Measurements from ENCODE around the gene SLC2A6. TPM values are rescaled to one million over a fixed set of nuclear protein-coding genes. Genes with fewer than 3 reads are reported as not detected.
A peak's percentile ranks its signal among the peaks of the same experiment; 100 is the strongest.

The SLC2A6 gene
- total RNA-seq, 1 experiment from 2014 or later, result 10.7 TPM

GRCh38 chr9:133523106-133523505, 44.2 kb upstream of the SLC2A6 start:
- no peak overlapping the region for H3K4me2 ChIP-seq (ENCODE audit: low read length)
- CTCF ChIA-PET, result no interaction called here

More at GRCh38 chr9:133523106-133523505, 44.2 kb upstream of the SLC2A6 start:
- Histone ChIP-seq H3K36me3 (ENCODE audit: control insufficient read depth in 1 of 2, insufficient read depth in 2 of 2, low read length in 2 of 2) (no peaks in the 10 kb centered on the region), H4K20me1 (ENCODE audit: insufficient read depth) (no peaks in the 10 kb centered on the region), H3K9me2 (ENCODE audit: insufficient read depth) (no peaks in the 10 kb centered on the region), H3K9ac (ENCODE audit: low read length) (no peak overlapping the region), H3K27ac (ENCODE audit: low read depth, low read length) (no peak overlapping the region), H3K27me3 (ENCODE audit: insufficient read depth, low read length) (no peaks in the 10 kb centered on the region), H3K4me1 (ENCODE audit: control insufficient read depth in 1 of 2, insufficient read depth in 2 of 2, low read length in 2 of 2) (peaks cover 8 to 24% of the 10 kb centered on the region in 2 experiments; a peak in 3 of 4 replicates), H2AFZ (ENCODE audit: low read depth, low read length, poor library complexity, severe bottlenecking) (no peak overlapping the region), H3K9me3 (ENCODE audit: control insufficient read depth in 1 of 2, insufficient read depth in 1 of 2, low read depth in 1 of 2, low read length in 2 of 2) (no peaks in the 10 kb centered on the region), H3K79me2 (ENCODE audit: insufficient read depth, low read length) (no peaks in the 10 kb centered on the region), H3K4me3 (replicated peaks in 1 of 2; ENCODE audit: low read depth in 1 of 2, low read length in 2 of 2) (no peak overlapping the region)
- no peak for DNase-seq (ENCODE audit: low read depth, low spot score)
- ChIA-PET POLR2A (no interaction called here), RAD21 (ENCODE audit: low non-redundant PET in 1 of 2, low total read pairs in 2 of 2, uncharacterized antibody in 2 of 2, unreplicated experiment in 2 of 2) (no interaction called here)
- ATAC-seq, result peak; percentile 41; the same call in 1 of the 2 replicates
- no TSS peak for BruUV-seq (replicated peaks)
- TF ChIP-seq FOSL1 (IDR thresholded peaks at IDR 0.05; ENCODE audit: low read depth), result no peak
- no peak for TF ChIP-seq MAX (IDR thresholded peaks at IDR 0.05)
- no peak for TF ChIP-seq SIN3A (IDR thresholded peaks at IDR 0.05; ENCODE audit: low read depth)
- no peak for TF ChIP-seq EZH2phosphoT487 (IDR thresholded peaks at IDR 0.05; ENCODE audit: borderline replicate concordance)
- TF ChIP-seq CEBPB (IDR thresholded peaks at IDR 0.05; ENCODE audit: low read depth), result no peak
- no peak for TF ChIP-seq SP1 (IDR thresholded peaks at IDR 0.05; ENCODE audit: low read depth)
- TF ChIP-seq CBX3 (IDR thresholded peaks at IDR 0.05; ENCODE audit: low read depth), result no peak
- no peak for TF ChIP-seq ZFX (IDR thresholded peaks at IDR 0.05)
- TF ChIP-seq ATF3 (IDR thresholded peaks at IDR 0.05), result no peak
- TF ChIP-seq SRF (IDR thresholded peaks at IDR 0.05; ENCODE audit: low read depth), result no peak
- TF ChIP-seq ZBTB33 (IDR thresholded peaks at IDR 0.05; ENCODE audit: extremely low read depth, insufficient replicate concordance, low read length), result no peak
- TF ChIP-seq ZNF274 (IDR thresholded peaks at IDR 0.05; ENCODE audit: low read depth, low read length), result no peak
- no peak for TF ChIP-seq RAD21 (IDR thresholded peaks at IDR 0.05; ENCODE audit: low read depth)
- TF ChIP-seq JUND (IDR thresholded peaks at IDR 0.05), result no peak
- no peak for TF ChIP-seq REST (IDR thresholded peaks at IDR 0.05; ENCODE audit: low read depth)
- TF ChIP-seq POLR2AphosphoS5 (IDR thresholded peaks at IDR 0.05; ENCODE audit: low read depth, low read length), result no peak
- intact Hi-C loops (cut with micrococcal nuclease), result no loop called here

All from HCT116 (cell line).